Measurements from ENCODE around the gene HPX.
"Not testable (repeated sequence)": the region's sequence is repeated elsewhere in the genome, so short reads cannot be mapped to it uniquely, and the experiment has no call there.

HPX gene

GRCh38 chr11:6397156-6397555, 43.6 kb downstream of the HPX start:
- no peaks in the 10 kb centered on the region; the same call in 1 of the 2 replicates for H3K36me3 ChIP-seq (ENCODE audit: control insufficient read depth, insufficient read depth, low read length)

GRCh38 chr11:6395470-6396060, 45.2 kb downstream of the HPX start:
- no peak for TF ChIP-seq CTCF (IDR thresholded peaks at IDR 0.05; ENCODE audit: insufficient read depth, low read length, poor library complexity, severe bottlenecking)
- no peak for DNase-seq (ENCODE audit: extremely low read depth, insufficient read length)

More at GRCh38 chr11:6397156-6397555, 43.6 kb downstream of the HPX start:
- H3K27me3 ChIP-seq (replicated peaks; ENCODE audit: control insufficient read depth, insufficient read depth, low read length), result no peaks in the 10 kb centered on the region
- no peak for TF ChIP-seq CTCF (IDR thresholded peaks at IDR 0.05; ENCODE audit: insufficient read depth, low read length, poor library complexity, severe bottlenecking)
- H3K4me3 ChIP-seq (replicated peaks; ENCODE audit: low read depth, low read length), result no peak overlapping the region
- no peak for DNase-seq (ENCODE audit: extremely low read depth, insufficient read length)

GRCh38 chr11:6393989-6394670, 46.7 kb downstream of the HPX start:
- Histone ChIP-seq H3K4me3 (replicated peaks; ENCODE audit: low read depth, low read length) (no peak overlapping the region), H3K36me3 (ENCODE audit: control insufficient read depth, insufficient read depth, low read length) (no peaks in the 10 kb centered on the region; the same call in 1 of the 2 replicates), H3K27me3 (replicated peaks; ENCODE audit: control insufficient read depth, insufficient read depth, low read length) (no peaks in the 10 kb centered on the region)
- no peak for DNase-seq (ENCODE audit: extremely low read depth, insufficient read length)
- no peak for TF ChIP-seq CTCF (IDR thresholded peaks at IDR 0.05; ENCODE audit: insufficient read depth, low read length, poor library complexity, severe bottlenecking)

More at GRCh38 chr11:6395470-6396060, 45.2 kb downstream of the HPX start:
- H3K4me3 ChIP-seq (replicated peaks; ENCODE audit: low read depth, low read length), result no peak overlapping the region
- no peaks in the 10 kb centered on the region for H3K27me3 ChIP-seq (replicated peaks; ENCODE audit: control insufficient read depth, insufficient read depth, low read length)
- no peaks in the 10 kb centered on the region; the same call in 1 of the 2 replicates for H3K36me3 ChIP-seq (ENCODE audit: control insufficient read depth, insufficient read depth, low read length)

GRCh38 chr11:6392251-6392650, 48.5 kb downstream of the HPX start:
- H3K4me3 ChIP-seq (replicated peaks; ENCODE audit: low read depth, low read length); DNase-seq (ENCODE audit: extremely low read depth, insufficient read length); H3K36me3 ChIP-seq (ENCODE audit: control insufficient read depth, insufficient read depth, low read length); H3K27me3 ChIP-seq (replicated peaks; ENCODE audit: control insufficient read depth, insufficient read depth, low read length): not testable (repeated sequence)

GRCh38 chr11:6391537-6392134, 49.2 kb downstream of the HPX start:
- H3K27me3 ChIP-seq (replicated peaks; ENCODE audit: control insufficient read depth, insufficient read depth, low read length), result no peaks in the 10 kb centered on the region
- no peak for DNase-seq (ENCODE audit: extremely low read depth, insufficient read length)
- TF ChIP-seq CTCF (IDR thresholded peaks at IDR 0.05; ENCODE audit: insufficient read depth, low read length, poor library complexity, severe bottlenecking), result no peak
- H3K4me3 ChIP-seq (replicated peaks; ENCODE audit: low read depth, low read length), result no peak overlapping the region; the same call in 1 of the 2 replicates
- no peaks in the 10 kb centered on the region; the same call in 1 of the 2 replicates for H3K36me3 ChIP-seq (ENCODE audit: control insufficient read depth, insufficient read depth, low read length)

All from GM06990 (cell line).